Choroid plexus epithelial cell (primary cell): ENCODE results near the gene LFNG.

Source experiments
- DNase-seq: peaks from one replicate; pipeline ENCODE4 v3.0.0-alpha.2; 2010; ENCODE audit warnings: low read depth
- H3K4me3 ChIP-seq: 2 replicates; pipeline ENCODE4 v1.5.1; 2011; ENCODE audit warnings: low read depth, mild to moderate bottlenecking, control low read depth, low read length, moderate library complexity
- CTCF ChIP-seq: conservative IDR thresholded peaks from 2 replicates; pipeline ENCODE4 v1.5.1; 2011; ENCODE audit warnings: low read depth, mild to moderate bottlenecking, control low read depth, inconsistent platforms, low read length, moderate library complexity

LFNG gene

GRCh38 chr7:2522780-2523433 is 3.3 kb downstream of the LFNG start:
- DNase-seq: peak; percentile 64
- TF ChIP-seq CTCF: no peak
- H3K4me3 ChIP-seq: no peak overlapping the region

GRCh38 chr7:2523461-2523936 is 3.9 kb downstream of the LFNG start:
- TF ChIP-seq CTCF: no peak
- DNase-seq: no peak
- H3K4me3 ChIP-seq: no peak overlapping the region

- H3K4me3 ChIP-seq: no peak overlapping the region
- peak; percentile 34 for DNase-seq
Measured at GRCh38 chr7:2523941-2524807, 4.6 kb downstream of the LFNG start.

GRCh38 chr7:2524808-2525657 is 5.5 kb downstream of the LFNG start:
- H3K4me3 ChIP-seq: no peak overlapping the region
- DNase-seq: no peak

More at GRCh38 chr7:2523941-2524807, 4.6 kb downstream of the LFNG start:
- TF ChIP-seq CTCF: no peak

GRCh38 chr7:2525658-2526630 is 6.4 kb downstream of the LFNG start:
- TF ChIP-seq CTCF: peak; percentile 8
- H3K4me3 ChIP-seq: no peak overlapping the region

More at GRCh38 chr7:2524808-2525657, 5.5 kb downstream of the LFNG start:
- TF ChIP-seq CTCF: no peak

More at GRCh38 chr7:2525658-2526630, 6.4 kb downstream of the LFNG start:
- DNase-seq: peak; percentile 35
